Measurements from ENCODE around the gene ARFGAP1. TPM values are rescaled to one million over a fixed set of nuclear protein-coding genes. Genes with fewer than 3 reads are reported as not detected.

Gene ARFGAP1
- total RNA-seq, 4 donors from 2014 or later: 34.4 to 306 (median 99.3) TPM

DNA sequence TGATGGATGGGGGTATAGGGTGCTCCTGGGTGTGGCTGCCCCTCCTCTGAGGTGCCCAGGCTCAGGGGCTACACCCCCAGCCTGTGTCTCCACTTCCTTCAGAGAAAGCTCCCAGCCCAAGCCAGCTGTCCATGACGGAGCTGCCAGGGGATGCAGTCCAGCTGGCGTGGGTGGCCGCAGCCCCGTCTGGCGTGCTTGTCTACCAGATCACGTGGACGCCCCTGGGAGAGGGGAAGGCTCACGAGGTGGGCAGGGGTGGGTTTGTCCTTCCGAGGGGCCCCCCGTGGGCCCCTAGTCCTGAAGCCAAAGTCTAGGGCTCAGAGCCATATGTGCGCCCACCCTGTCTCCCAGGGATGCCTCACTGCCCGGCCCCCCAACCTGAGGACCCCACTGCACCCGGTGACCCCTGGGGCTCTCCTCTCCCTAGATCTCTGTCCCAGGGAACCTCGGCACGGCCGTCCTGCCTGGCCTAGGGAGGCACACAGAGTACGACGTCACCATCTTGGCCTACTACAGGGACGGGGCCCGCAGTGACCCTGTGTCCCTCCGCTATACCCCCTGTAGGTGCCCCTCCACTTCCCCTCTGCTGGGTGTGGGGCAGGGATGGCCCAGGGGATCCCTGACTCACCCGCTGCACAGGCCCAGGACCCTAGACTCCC lies 40.2 kb downstream of the ARFGAP1 start:
- intact Hi-C loops (cut with DNase I; ENCODE audit: low total_unique reads): loop anchor here (5.0 kb wide), 1 partner anchor 276 kb away; no protein-coding TSS in a partner anchor
- Histone ChIP-seq H3K9me3 (no peaks in the 10 kb centered on the region), H3K27me3 (peaks cover 0 to 5% of the 10 kb centered on the region in 2 donors), H3K36me3 (no peaks in the 10 kb centered on the region), H3K27ac (no peak overlapping the region), H3K4me1 (no peaks in the 10 kb centered on the region), H3K4me3 (no peak overlapping the region)
- no peak for DNase-seq
- no peak for TF ChIP-seq CTCF (IDR thresholded peaks at IDR 0.05)
- no peak for TF ChIP-seq POLR2A (IDR thresholded peaks at IDR 0.05)

- H3K27ac ChIP-seq: no peak overlapping the region
- no peaks in the 10 kb centered on the region for H3K9me3 ChIP-seq
- DNase-seq: no peak
- no peaks in the 10 kb centered on the region for H3K4me1 ChIP-seq
- H3K36me3 ChIP-seq: no peaks in the 10 kb centered on the region
- H3K4me3 ChIP-seq: no peak overlapping the region
- intact Hi-C loops (cut with DNase I; ENCODE audit: low total_unique reads): loop anchor here (5.0 kb wide), 1 partner anchor 276 kb away; no protein-coding TSS in a partner anchor
- H3K27me3 ChIP-seq: peaks cover 0 to 5% of the 10 kb centered on the region in 2 donors
- TF ChIP-seq POLR2A (IDR thresholded peaks at IDR 0.05) (no peak), CTCF (IDR thresholded peaks at IDR 0.05) (no peak)
Measured at GRCh38 chr20:63313349-63314014, 40.9 kb downstream of the ARFGAP1 start.

GRCh38 chr20:63314015-63314471 lies 41.4 kb downstream of the ARFGAP1 start:
- Histone ChIP-seq H3K27ac (no peak overlapping the region), H3K4me1 (no peaks in the 10 kb centered on the region), H3K27me3 (peaks cover 0 to 3% of the 10 kb centered on the region in 2 donors), H3K9me3 (no peaks in the 10 kb centered on the region), H3K36me3 (no peaks in the 10 kb centered on the region), H3K4me3 (no peak overlapping the region)
- no peak for DNase-seq
- intact Hi-C loops (cut with DNase I; ENCODE audit: low total_unique reads): loop anchor here (5.0 kb wide), 1 partner anchor 277 kb away; no protein-coding TSS in a partner anchor
- TF ChIP-seq POLR2A (IDR thresholded peaks at IDR 0.05) (no peak), CTCF (IDR thresholded peaks at IDR 0.05) (no peak)

DNA sequence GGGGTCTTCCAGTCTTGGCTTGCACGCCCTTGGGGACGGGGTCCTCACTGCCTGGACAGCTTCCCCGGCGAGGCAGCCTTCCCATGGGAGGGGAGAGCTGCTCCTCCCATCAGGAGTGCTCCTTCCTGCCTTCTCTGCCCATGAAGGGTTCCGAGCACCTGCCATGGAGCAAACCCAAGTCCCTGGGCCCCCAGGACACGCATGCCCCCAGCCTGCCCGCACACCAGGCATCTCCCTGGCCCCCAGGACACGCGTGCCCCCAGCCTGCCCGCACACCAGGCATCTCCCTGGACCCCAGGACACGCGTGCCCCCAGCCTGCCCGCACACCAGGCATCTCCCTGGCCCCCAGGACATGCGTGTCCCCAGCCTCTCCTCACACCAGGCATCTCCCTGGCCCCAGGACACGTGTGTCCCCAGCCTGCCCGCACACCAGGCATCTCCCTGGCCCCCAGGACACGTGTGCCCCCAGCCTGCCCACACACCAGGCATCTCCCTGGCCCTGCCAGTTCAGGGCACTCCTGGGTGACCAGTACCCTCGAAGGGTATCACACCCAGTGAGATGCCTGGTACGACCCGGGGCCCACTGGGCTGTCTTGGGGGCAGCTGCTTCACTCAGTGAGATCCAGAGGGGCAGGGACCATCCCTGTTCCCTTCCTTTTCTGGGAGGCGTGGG lies 42.1 kb downstream of the ARFGAP1 start:
- TF ChIP-seq CTCF (IDR thresholded peaks at IDR 0.05): no peak
- TF ChIP-seq POLR2A (IDR thresholded peaks at IDR 0.05): no peak
- Histone ChIP-seq H3K4me1 (no peaks in the 10 kb centered on the region), H3K9me3 (no peaks in the 10 kb centered on the region), H3K27ac (no peak overlapping the region), H3K4me3 (no peak overlapping the region), H3K36me3 (no peaks in the 10 kb centered on the region), H3K27me3 (no peaks in the 10 kb centered on the region)
- no peak for DNase-seq
- intact Hi-C loops (cut with DNase I; ENCODE audit: low total_unique reads): loop anchor here (5.0 kb wide), 1 partner anchor 277 kb away; no protein-coding TSS in a partner anchor

Data from uterus (tissue), 4 donors.